Stimulated activated CD4-positive, alpha-beta T cell treated with anti-CD3 and anti-CD28 coated beads, TNF-alpha, amount 100 ng/mL, for 1 hour (primary cell): ENCODE data around the gene FITM2.
"Not testable (repeated sequence)": the region's sequence is repeated elsewhere in the genome, so short reads cannot be mapped to it uniquely, and the experiment has no call there.

Source experiments
- DNase-seq, 3 donors: peaks; one replicate each; pipeline ENCODE4 v3.0.0-alpha.2; 2020; ENCODE audit warnings: low read depth in 3 of 3, low spot score in 1 of 3

Gene FITM2, protein sequence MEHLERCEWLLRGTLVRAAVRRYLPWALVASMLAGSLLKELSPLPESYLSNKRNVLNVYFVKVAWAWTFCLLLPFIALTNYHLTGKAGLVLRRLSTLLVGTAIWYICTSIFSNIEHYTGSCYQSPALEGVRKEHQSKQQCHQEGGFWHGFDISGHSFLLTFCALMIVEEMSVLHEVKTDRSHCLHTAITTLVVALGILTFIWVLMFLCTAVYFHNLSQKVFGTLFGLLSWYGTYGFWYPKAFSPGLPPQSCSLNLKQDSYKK

DNA sequence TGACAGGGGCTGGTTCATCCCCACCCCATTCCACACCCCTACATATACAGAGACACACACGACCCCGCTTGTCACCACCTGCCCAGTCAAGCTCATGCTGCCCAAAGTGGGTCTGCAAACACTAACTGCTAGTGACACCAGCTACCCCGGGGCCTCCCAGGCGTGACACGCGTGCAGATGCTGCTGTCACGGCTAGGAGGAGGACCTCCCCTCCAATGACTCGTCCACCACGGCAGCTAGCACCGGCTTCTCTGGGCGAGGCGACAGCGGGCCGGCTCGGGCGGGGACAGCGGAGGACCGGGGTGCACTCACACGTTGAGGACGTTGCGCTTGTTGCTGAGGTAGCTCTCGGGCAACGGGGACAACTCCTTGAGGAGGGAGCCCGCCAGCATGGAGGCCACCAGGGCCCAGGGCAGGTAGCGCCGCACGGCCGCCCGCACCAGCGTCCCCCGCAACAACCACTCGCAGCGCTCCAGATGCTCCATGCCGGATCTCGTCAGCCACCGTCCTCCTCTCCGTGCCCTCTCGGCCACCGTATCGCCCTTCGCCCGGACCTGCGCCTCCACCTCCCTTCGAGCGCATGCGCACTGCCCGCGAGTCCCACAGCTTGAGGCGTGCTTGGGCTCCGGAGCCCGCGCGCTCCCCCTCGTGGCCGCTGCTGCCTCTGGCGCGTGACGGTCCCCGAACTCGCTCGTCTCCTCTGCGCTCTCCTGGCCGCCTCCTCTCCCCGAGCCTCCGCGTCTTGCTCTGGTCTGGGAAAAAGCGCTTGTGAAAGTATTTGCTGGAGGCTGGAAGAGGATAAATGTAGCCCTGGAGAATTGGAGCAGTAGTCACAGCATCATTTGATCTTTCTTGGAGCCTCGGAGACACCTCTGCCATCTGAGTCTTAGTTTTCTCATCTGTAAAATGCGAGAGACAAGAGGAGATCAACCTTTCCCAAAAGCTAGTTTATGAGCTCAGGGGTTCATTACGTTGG, at the start of gene FITM2:
Gene FITM2 (minus strand): TSS at position 539 of the 976 bp plus-strand sequence. CDS start 54 bp downstream, at position 485.
- peak; percentile 97 to 98 (median 97) for DNase-seq

- DNase-seq: no peak
Measured at GRCh38 chr20:44360221-44360620, 49.2 kb upstream of the FITM2 start.

DNA sequence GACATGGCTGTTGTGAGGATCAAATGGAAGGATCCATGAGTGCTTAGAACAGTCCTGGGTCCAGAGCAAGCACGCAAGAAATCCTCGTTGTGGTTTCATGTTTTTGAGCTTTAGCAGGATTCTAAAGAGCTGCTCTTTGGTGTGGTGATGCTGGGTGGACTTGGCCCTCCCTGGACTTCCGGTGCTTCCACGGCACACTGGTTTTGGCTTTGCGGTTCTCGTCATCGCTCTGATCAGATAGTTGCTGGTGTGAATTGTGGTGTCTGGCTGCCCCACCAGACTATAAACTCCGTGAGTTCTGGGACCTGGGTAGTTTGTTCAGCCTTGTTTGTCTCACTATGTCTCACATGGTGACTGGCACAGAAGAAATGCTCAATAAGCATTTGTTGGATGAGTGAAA, 47.8 kb upstream of the FITM2 start:
- DNase-seq: no peak

DNA sequence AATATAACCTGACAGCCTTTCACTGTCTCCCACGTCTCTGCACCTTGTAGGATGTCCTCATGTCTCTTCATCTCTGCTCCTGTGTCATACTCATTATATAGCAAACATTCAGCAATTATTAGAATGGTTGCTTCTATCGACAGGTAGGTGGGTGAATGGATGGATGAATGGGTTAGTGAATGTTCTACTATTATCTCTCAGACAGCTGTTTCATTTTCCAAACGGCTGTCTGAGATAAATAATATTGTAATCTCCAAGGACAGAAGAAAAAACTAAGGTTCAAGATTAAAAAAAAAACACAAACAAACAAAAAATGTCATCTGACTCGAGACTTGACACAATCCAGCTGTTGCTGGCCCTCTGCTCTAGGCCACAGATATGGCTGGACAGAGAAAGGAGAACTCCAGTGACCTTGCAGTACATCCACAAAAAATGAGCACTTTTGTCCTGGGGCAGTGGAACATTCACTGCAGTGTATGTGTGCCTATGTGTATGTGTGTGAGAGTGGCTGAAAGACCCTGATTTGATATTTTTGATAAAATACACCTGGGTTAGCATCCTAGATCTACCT, 46.6 kb upstream of the FITM2 start:
- no peak for DNase-seq

GRCh38 chr20:44357020-44357419, 46.0 kb upstream of the FITM2 start:
- DNase-seq: no peak

DNA sequence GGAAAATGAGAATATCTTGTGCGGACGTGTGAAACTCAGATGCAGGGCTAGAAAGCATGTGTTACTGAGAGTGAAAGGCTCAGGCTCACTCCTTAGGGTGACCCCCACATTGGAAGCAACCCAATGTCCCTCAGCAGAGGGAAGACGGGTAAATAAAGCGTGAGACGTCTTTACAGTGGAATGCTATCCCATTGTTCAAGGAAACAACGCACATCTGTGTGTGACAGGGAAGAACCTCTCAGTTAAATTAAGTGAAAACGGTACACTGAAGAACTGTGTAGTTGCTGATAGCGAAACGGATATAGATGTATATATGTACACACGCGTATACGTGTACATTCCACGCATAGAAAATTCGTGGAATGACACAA, 45.3 kb upstream of the FITM2 start:
- no peak for DNase-seq

- no peak for DNase-seq
Measured at GRCh38 chr20:44355498-44356352, 44.7 kb upstream of the FITM2 start, which contains the start of gene HNF4A. Gene HNF4A, plus strand, starts transcription at chr20:44355699. Its CDS starts 106 bp downstream, at chr20:44355805.

- DNase-seq: no peak
Measured at GRCh38 chr20:44354979-44355497, 44.0 kb upstream of the FITM2 start.

- no peak for DNase-seq
Measured at GRCh38 chr20:44350567-44350966, 39.6 kb upstream of the FITM2 start.

DNA sequence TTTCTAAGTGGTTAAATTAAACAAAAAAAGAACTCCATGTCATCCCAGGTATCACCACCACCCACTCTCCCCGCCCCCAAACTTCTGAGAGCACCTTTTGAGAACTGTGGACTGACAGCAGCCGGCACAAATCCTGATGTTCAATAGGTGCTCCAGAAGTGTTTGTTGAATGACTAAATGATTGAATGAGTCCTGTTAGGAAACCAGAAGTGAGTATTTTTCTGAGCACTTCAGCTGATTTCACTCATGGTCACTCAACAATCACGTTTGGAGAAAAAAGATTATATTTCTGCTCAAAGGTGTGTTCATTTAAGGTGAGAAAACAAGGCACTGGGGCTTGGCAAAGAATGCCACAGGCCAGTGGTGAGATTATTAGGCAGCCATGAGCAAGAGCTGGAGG, 38.3 kb upstream of the FITM2 start:
- no peak for DNase-seq

GRCh38 chr20:44348168-44348659, 37.2 kb upstream of the FITM2 start:
- no peak for DNase-seq

- DNase-seq: not testable (repeated sequence)
Measured at GRCh38 chr20:44345941-44346340, 34.9 kb upstream of the FITM2 start.

- DNase-seq: no peak
Measured at GRCh38 chr20:44345147-44345546, 34.1 kb upstream of the FITM2 start.

DNA sequence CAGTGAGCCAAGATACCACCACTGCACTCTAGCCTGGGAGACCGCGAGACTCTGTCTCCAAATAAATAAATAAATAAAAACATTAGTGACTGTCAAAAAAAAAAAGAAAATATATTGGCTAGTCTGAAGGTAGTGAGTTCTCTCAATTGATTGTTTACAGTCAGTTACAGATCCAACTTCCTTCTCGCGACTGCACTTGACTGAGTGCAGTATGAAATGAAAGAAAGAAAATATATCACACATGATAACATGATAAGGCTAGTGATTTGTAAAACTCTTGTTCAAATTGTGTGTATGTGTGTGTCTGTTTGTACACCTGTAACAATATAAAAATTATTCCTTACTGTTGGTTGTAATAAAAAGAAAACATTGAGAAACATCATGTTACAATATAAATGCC, 33.7 kb upstream of the FITM2 start:
- DNase-seq: no peak

GRCh38 chr20:44343162-44343675, 32.2 kb upstream of the FITM2 start:
- DNase-seq: no peak

- DNase-seq: no peak
Measured at GRCh38 chr20:44342248-44342647, 31.2 kb upstream of the FITM2 start.

DNA sequence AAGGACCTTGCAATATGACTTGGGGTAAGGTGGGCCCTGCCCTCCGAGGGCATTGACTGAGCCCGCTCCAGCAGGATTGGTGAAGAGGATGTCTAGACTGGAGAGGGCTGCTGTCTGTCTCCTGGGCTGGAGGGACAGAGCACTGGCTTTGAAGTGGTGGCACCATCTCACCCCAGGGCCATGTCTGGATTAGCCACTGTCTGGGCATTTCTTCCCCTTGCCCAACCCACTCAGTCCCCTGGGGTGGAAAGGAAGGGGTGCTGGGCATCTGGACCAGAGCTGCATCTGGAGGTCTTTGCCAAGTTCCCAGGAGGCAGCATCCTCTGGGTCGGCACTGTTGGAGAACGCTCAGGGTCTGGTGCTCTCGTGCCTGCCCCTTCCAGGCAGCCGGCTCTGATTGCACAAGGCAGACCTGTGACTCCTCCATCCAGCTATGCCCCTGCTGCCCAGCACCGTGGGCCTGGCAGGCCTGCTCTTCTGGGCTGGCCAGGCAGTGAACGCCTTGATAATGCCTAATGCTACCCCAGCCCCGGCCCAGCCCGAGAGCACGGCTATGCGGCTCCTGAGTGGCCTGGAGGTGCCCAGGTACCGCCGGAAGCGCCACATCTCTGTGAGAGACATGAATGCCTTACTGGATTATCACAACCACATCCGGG, 25.9 kb upstream of the FITM2 start, which contains the start of gene R3HDML:
Gene R3HDML (plus strand): TSS at position 319 of the 656 bp plus-strand sequence. CDS start 115 bp downstream, at position 434.
- no peak for DNase-seq

GRCh38 chr20:44336086-44336485, 25.1 kb upstream of the FITM2 start:
- DNase-seq: no peak

DNA sequence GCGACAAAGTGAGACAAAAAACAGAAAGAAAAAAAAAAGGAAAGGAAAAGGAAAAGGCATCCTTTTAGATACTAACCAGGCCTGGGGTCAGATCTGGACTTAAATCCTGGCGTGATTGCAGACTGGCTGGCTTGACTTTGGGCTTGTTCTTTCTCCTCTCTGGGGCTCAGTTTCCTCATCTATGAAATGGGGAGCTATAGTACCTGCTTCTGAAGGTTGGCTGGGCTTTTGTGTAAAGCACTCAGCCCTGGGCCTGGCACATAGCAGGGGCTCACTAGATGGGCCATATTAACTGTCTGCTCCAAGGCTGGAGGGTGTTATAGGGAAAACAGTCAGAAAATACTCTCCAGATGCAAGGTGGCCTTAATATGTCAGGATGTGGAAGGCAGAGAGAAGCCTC, 24.7 kb upstream of the FITM2 start:
- DNase-seq: no peak

DNA sequence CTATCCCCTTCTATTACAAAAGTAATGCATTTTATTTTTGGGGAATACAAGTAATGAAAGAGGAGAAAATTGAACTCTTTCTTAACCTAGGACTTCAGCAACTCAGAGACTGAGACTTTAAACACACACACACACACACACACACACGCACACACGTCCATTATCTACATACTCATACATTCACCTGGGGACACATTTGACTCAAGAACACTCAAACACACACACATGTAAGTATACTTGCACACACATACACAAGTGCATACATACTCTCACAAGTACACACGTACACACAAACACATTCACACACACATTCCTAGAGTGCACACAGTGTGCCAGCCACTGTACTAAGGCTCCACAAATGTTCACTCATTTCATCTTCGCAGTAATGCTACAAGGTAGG, 23.7 kb upstream of the FITM2 start:
- DNase-seq: no peak
